Caco-2 (cell line): ENCODE results near the gene SIX5. TPM values are rescaled to one million over a fixed set of nuclear protein-coding genes. Genes with fewer than 3 reads are reported as not detected.
"Not testable (repeated sequence)": the region's sequence is repeated elsewhere in the genome, so short reads cannot be mapped to it uniquely, and the experiment has no call there.

Experiments
- BruUV-seq: library from RNA; stranded (reverse); fragments of 400-500 nt; replicated peaks from 2 replicates; lab custom pipeline; 2021; lab: Mats Ljungman, UMichigan
- CTCF ChIA-PET: fragments of 300-600 bp; sonication (Branson Sonifier 250); formaldehyde crosslinking; loops from one replicate; lab custom pipeline; 2022; ENCODE audit warnings: antibody characterized with exemption; lab: Charles Lee
- POLR2A ChIA-PET: fragments of 300-600 bp; sonication (Branson Sonifier 250); formaldehyde crosslinking; loops from one replicate; lab custom pipeline; 2022; ENCODE audit warnings: antibody characterized with exemption; lab: Charles Lee
- DNase-seq, 2 experiments: peaks; one replicate each; pipeline versions ENCODE4 v3.0.0 to v3.0.0-alpha.2; 2020 to 2022
- H3K27me3 ChIP-seq: replicated peaks from 2 replicates; pipeline ENCODE4 v1.6.0; 2011; ENCODE audit warnings: low read length; ENCODE audit not compliant: control insufficient read depth, insufficient read depth
- H3K36me3 ChIP-seq: 2 replicates; pipeline ENCODE4 v1.5.1; 2011; ENCODE audit warnings: low read length; ENCODE audit not compliant: control insufficient read depth, insufficient read depth
- H3K4me1 ChIP-seq: fragments of 250-450 bp; sonication (Bioruptor Pico); 2 replicates; pipeline ENCODE4 v1.5.1; 2020; ENCODE audit warnings: mild to moderate bottlenecking
- H3K4me3 ChIP-seq: 2 replicates; pipeline ENCODE4 v1.5.1; 2011; ENCODE audit warnings: low read depth, mild to moderate bottlenecking, control low read depth, low read length
- H3K9me3 ChIP-seq: fragments of 250-450 bp; sonication (Bioruptor Pico); 2 replicates; pipeline ENCODE4 v1.5.1; 2020; ENCODE audit warnings: mild to moderate bottlenecking, moderate library complexity
- H3K27ac Mint-ChIP-seq: one replicate; pipeline ENCODE4 v1.8.0; 2022; ENCODE audit warnings: mixed read lengths; ENCODE audit not compliant: unreplicated experiment
- H3K27me3 Mint-ChIP-seq: one replicate; pipeline ENCODE4 v1.8.0; 2022; ENCODE audit warnings: mixed read lengths; ENCODE audit not compliant: insufficient read depth, unreplicated experiment
- H3K36me3 Mint-ChIP-seq: one replicate; pipeline ENCODE4 v1.8.0; 2022; ENCODE audit warnings: mild to moderate bottlenecking, mixed read lengths; ENCODE audit not compliant: insufficient read depth, unreplicated experiment
- H3K4me1 Mint-ChIP-seq: one replicate; pipeline ENCODE4 v1.8.0; 2022; ENCODE audit warnings: low read depth, mixed read lengths; ENCODE audit not compliant: unreplicated experiment
- H3K4me3 Mint-ChIP-seq: one replicate; pipeline ENCODE4 v1.8.0; 2022; ENCODE audit warnings: mild to moderate bottlenecking, moderate library complexity, mixed read lengths; ENCODE audit not compliant: unreplicated experiment
- H3K9me3 Mint-ChIP-seq: one replicate; pipeline ENCODE4 v1.8.0; 2022; ENCODE audit warnings: mixed read lengths; ENCODE audit not compliant: unreplicated experiment
- intact Hi-C: fragments of 100-400 bp; cut with micrococcal nuclease; formaldehyde crosslinking; loops from one replicate; pipeline ENCODE4 v1.10.0; 2022; ENCODE audit not compliant: unreplicated experiment
- total RNA-seq: library from RNA; stranded (reverse); gene quantifications from 2 replicates; pipeline ENCODE4 v1.2.3, GENCODE V29; 2022
- TF ChIP-seq, protein P1 (sequence below), 2 experiments: fragments of 200-600 bp in 1 of 2; IDR thresholded peaks; 1 replicate in 1 of 2; 2 replicates in 1 of 2; pipeline versions ENCODE4 v1.5.1 to v1.8.0; 2011 to 2022; ENCODE audit warnings: antibody characterized with exemption in 1 of 2, control low read depth in 1 of 2, inconsistent platforms in 1 of 2, low read depth in 1 of 2, low read length in 1 of 2, mild to moderate bottlenecking in 1 of 2, moderate library complexity in 1 of 2; ENCODE audit not compliant: insufficient read depth in 1 of 2, severe bottlenecking in 1 of 2, unreplicated experiment in 1 of 2

The SIX5 gene
- total RNA-seq, 1 experiment from 2014 or later, result 28.6 TPM

DNA sequence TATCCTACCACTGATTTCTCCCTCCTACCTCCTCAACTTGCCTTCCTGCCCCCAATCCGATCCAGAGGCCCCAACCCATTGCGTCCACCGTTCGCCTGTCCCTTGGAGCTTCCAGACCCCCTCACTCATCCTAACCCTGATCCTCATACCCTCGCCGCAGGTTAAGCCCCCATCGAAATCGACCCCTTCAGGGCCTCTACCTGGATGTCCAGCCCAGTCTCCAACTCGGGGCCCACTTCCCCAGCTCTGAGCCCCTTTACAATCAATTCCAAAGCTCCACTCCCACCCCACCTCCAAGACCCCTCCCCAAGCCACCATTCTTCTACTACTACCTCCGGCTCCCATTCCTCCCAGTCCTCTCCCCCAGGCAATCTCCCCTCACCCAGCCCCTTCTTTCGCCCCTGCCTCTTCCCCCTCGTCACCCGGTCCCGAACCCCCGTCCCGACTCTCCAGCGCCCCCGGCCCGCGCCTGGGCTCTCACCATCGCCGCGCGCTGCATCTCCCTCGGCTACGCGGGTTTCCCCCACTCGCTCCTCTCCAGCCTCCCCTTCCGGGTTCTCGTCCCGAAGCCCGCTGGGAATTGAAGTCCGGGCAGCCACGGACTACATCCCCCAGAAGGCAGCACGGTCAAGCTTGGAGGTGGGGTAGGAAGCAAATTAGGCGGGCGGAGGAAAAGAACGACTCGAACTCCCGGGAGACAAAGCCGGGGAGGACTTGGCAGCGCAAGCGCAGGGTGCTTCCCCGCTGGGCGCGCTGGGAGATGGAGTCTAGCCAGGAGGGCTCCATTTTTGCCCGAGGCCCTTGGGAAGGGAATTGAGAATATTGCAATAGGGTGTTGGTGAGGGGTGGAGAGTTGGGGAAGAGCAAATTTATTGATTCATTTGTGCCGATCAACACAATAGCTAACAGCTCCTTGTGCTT lies 38.4 kb downstream of the SIX5 start, which contains the start of gene FBXO46:
Gene FBXO46, minus strand, starts transcription at position 529 of the 921 bp plus-strand sequence. CDS start 17,401 bp downstream, outside the sequence.
- Mint-ChIP-seq H3K27ac (peak within 1 kb of the TSS; percentile 73), H3K4me3 (peak within 1 kb of the TSS; percentile 86), H3K36me3 (peaks cover 25% of the 10 kb centered on the region), H3K27me3 (no peaks in the 10 kb centered on the region), H3K4me1 (peaks cover 8% of the 10 kb centered on the region), H3K9me3 (no peaks in the 10 kb centered on the region)
- Histone ChIP-seq H3K4me3 (peak within 1 kb of the TSS; percentile 57), H3K36me3 (no peaks in the 10 kb centered on the region), H3K27me3 (no peaks in the 10 kb centered on the region), H3K4me1 (peaks cover under 1% of the 10 kb centered on the region), H3K9me3 (no peaks in the 10 kb centered on the region)
- POLR2A ChIA-PET, result interaction anchor here (0.6 to 2.2 kb wide), 17 partner anchors 8 to 1058 kb away, joined by 3 to 49 read pairs (median 6); partner anchors contain the start of genes FOSB, SIX5, SLC1A5 and SNRPD2
- CTCF ChIA-PET, result interaction anchor here (0.6 to 2.1 kb wide), 14 partner anchors 10 to 459 kb away, joined by 3 to 18 read pairs (median 6); partner anchors contain the start of genes QPCTL, SIX5 and SNRPD2
- TF ChIP-seq, protein P1, sequence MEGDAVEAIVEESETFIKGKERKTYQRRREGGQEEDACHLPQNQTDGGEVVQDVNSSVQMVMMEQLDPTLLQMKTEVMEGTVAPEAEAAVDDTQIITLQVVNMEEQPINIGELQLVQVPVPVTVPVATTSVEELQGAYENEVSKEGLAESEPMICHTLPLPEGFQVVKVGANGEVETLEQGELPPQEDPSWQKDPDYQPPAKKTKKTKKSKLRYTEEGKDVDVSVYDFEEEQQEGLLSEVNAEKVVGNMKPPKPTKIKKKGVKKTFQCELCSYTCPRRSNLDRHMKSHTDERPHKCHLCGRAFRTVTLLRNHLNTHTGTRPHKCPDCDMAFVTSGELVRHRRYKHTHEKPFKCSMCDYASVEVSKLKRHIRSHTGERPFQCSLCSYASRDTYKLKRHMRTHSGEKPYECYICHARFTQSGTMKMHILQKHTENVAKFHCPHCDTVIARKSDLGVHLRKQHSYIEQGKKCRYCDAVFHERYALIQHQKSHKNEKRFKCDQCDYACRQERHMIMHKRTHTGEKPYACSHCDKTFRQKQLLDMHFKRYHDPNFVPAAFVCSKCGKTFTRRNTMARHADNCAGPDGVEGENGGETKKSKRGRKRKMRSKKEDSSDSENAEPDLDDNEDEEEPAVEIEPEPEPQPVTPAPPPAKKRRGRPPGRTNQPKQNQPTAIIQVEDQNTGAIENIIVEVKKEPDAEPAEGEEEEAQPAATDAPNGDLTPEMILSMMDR (IDR thresholded peaks at IDR 0.05; ENCODE audit: insufficient read depth in 1 of 2, low read depth in 1 of 2, low read length in 1 of 2, severe bottlenecking in 1 of 2, unreplicated experiment in 1 of 2), result peak in 1 of 2 experiments; percentile 44
- intact Hi-C loops, result loop anchor here (1.0 to 2.0 kb wide), 3 partner anchors 13 to 132 kb away; partner anchors contain the start of genes SIX5 and SYMPK
- BruUV-seq, result no TSS peak
- peak; percentile 97 to 99 for DNase-seq

DNA sequence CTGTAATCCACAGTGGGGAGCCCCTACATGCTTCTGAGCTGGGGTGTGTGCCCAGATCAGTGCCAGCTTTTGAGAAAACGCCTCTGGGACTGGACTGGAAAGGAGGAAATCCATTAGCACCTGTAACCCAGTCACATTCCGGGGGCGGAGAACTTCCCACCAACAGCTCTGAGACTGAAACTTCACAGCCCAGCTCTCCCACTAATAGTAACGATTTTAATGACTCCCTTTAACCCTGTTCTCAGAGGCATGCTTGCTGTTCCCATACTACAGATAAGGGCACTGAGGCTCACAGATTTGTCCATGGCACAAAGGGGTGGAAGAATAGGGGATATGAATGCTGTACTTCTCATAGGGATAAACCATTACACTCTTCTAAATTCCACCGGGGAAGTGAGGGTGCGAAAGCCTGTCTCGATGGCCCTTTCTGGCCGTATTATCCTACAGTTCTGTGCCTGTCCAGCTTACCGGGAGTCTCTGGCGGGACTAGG lies 39.2 kb downstream of the SIX5 start:
- TSS peak; percentile 61 for BruUV-seq

DNA sequence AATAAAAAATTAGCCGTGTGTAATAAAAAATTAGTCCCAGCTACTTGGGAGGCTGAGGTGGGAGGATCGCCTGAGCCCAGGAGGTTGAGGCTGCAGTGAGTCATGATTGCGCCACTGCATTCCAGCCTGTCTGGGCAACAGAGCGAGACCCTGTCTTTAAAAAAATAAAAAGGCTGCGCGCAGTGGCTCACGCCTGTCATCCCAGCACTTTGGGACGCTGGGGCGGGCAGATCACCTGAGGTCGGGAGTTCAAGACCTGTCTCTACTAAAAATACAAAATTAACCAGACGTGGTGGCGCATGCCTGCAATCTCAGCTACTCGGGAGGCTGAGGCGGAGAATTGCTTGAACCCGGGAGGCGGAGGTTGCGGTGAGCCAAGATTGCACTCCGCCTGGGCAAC lies 40.4 kb downstream of the SIX5 start:
- CTCF ChIA-PET, POLR2A ChIA-PET, H3K4me3 ChIP-seq, H3K9me3 ChIP-seq, H3K4me1 ChIP-seq, H3K4me1 Mint-ChIP-seq, intact Hi-C loops, H3K9me3 Mint-ChIP-seq, BruUV-seq, H3K36me3 ChIP-seq, H3K27me3 Mint-ChIP-seq, DNase-seq, H3K27me3 ChIP-seq, H3K4me3 Mint-ChIP-seq: not testable (repeated sequence)
- H3K36me3 Mint-ChIP-seq, result peaks cover 33% of the 10 kb centered on the region
- H3K27ac Mint-ChIP-seq, result peak overlapping the region; percentile 9

More for the DNA sequence above, 39.2 kb downstream of the SIX5 start:
- Mint-ChIP-seq H3K36me3 (peaks cover 28% of the 10 kb centered on the region), H3K27ac (peak overlapping the region; percentile 73), H3K4me1 (peaks cover 8% of the 10 kb centered on the region), H3K4me3 (peak overlapping the region; percentile 86), H3K27me3 (no peaks in the 10 kb centered on the region), H3K9me3 (no peaks in the 10 kb centered on the region)
- ChIA-PET POLR2A (interaction anchor here (1.0 to 2.2 kb wide), 6 partner anchors 9 to 52 kb away, joined by 3 to 49 read pairs (median 8); partner anchors contain the start of gene SIX5), CTCF (interaction anchor here (0.6 to 2.1 kb wide), 7 partner anchors 9 to 41 kb away, joined by 3 to 18 read pairs (median 9); partner anchors contain the start of genes QPCTL, SIX5 and SNRPD2)
- intact Hi-C loops, result loop anchor here (1.0 to 2.0 kb wide), 3 partner anchors 13 to 133 kb away; partner anchors contain the start of genes SIX5 and SYMPK
- H3K9me3 ChIP-seq, result no peaks in the 10 kb centered on the region
- H3K36me3 ChIP-seq, result no peaks in the 10 kb centered on the region
- TF ChIP-seq, protein P1 (IDR thresholded peaks at IDR 0.05; ENCODE audit: insufficient read depth in 1 of 2, low read depth in 1 of 2, low read length in 1 of 2, severe bottlenecking in 1 of 2, unreplicated experiment in 1 of 2), result no peak
- no peaks in the 10 kb centered on the region; the same call in none of the 2 replicates for H3K4me1 ChIP-seq
- H3K27me3 ChIP-seq, result no peaks in the 10 kb centered on the region
- DNase-seq, result peak in 1 of 2 experiments; percentile 29
- H3K4me3 ChIP-seq, result peak overlapping the region; percentile 57

DNA sequence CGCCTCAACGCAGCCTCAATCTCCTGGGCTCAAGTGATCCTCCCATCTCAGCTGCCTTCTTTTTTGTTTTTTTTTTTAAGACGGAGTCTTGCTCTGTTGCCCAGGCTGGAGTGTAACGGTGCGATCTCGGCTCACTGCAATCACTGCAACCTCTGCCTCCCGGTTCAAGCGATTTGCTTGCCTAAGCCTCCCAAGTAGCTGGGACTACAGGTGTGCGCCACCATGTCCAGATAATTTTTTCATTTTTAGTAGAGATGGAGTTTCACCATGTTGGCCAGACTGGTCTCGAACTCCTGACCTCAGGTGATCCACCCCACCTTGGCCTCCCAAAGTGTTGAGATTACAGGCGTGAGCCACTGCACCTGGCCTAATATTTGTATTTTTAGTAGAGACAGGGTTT lies 49.0 kb downstream of the SIX5 start:
- DNase-seq, H3K27me3 ChIP-seq, H3K27ac Mint-ChIP-seq, intact Hi-C loops, H3K4me3 Mint-ChIP-seq, H3K9me3 ChIP-seq, H3K4me3 ChIP-seq, H3K9me3 Mint-ChIP-seq, H3K27me3 Mint-ChIP-seq, BruUV-seq, H3K36me3 ChIP-seq: not testable (repeated sequence)
- CTCF ChIA-PET, result interaction anchor here (0.6 to 0.7 kb wide), 2 partner anchors 10 to 712 kb away, joined by 3 read pairs; no protein-coding TSS in a partner anchor
- Mint-ChIP-seq H3K36me3 (peaks cover 69% of the 10 kb centered on the region), H3K4me1 (peaks cover 19% of the 10 kb centered on the region)
- peaks cover 13% of the 10 kb centered on the region for H3K4me1 ChIP-seq
- POLR2A ChIA-PET, result interaction anchor here (0.9 to 1.1 kb wide), 2 partner anchors 10 to 251 kb away, joined by 10 to 11 read pairs; partner anchors contain the start of gene FBXO46
